ENCODE results near the gene MXD1. TPM values are rescaled to one million over a fixed set of nuclear protein-coding genes. Genes with fewer than 3 reads are reported as not detected.

The MXD1 gene
- total RNA-seq, 4 donors from 2014 or later = 7.7 to 21.2 (median 11.5) TPM

- H3K36me3 ChIP-seq = peaks cover 12 to 37% (median 24%) of the 10 kb centered on the region in 4 donors
- TF ChIP-seq POLR2AphosphoS5 (IDR thresholded peaks at IDR 0.05) (no peak), POLR2A (IDR thresholded peaks at IDR 0.05; ENCODE audit: low read depth) (no peak), CTCF (IDR thresholded peaks at IDR 0.05) (no peak), EP300 (IDR thresholded peaks at IDR 0.05) (no peak)
- WGBS = 36% methylated on average over 3 of the region's 3 CpGs
- no peak for DNase-seq (ENCODE audit: extremely low spot score)
- peaks cover 24 to 49% (median 47%) of the 10 kb centered on the region in 4 donors for H3K4me1 ChIP-seq
- intact Hi-C loops (cut with DNase I) = no loop called here
- H3K4me3 ChIP-seq = peak overlapping the region in 2 of 4 donors; percentile 25 to 28
- H3K9me3 ChIP-seq = no peaks in the 10 kb centered on the region
- no peaks in the 10 kb centered on the region for H3K27me3 ChIP-seq
- H3K27ac ChIP-seq (replicated peaks in 1 of 4) = peak overlapping the region; percentile 72 to 99 (median 96)
Measured at GRCh38 chr2:69918401-69918800, 3.5 kb downstream of the MXD1 start.

- intact Hi-C loops (cut with DNase I) = no loop called here
Measured at GRCh38 chr2:69923116-69923515, 8.2 kb downstream of the MXD1 start.

GRCh38 chr2:69926849-69927515 is 12.1 kb downstream of the MXD1 start:
- peaks cover 7 to 37% (median 13%) of the 10 kb centered on the region in 4 donors for H3K36me3 ChIP-seq
- 66% methylated on average over 3 of the region's 3 CpGs for WGBS

More at GRCh38 chr2:69923116-69923515, 8.2 kb downstream of the MXD1 start:
- no peak for DNase-seq (ENCODE audit: extremely low spot score)
- Histone ChIP-seq H3K4me3 (no peak overlapping the region), H3K4me1 (peaks cover 5 to 15% (median 14%) of the 10 kb centered on the region in 4 donors), H3K27ac (replicated peaks in 1 of 4) (no peak overlapping the region), H3K36me3 (peaks cover 12 to 50% (median 26%) of the 10 kb centered on the region in 4 donors), H3K27me3 (no peaks in the 10 kb centered on the region), H3K9me3 (no peaks in the 10 kb centered on the region)
- TF ChIP-seq POLR2AphosphoS5 (IDR thresholded peaks at IDR 0.05) = no peak
- WGBS = 94% methylated on average over 3 of the region's 3 CpGs

GRCh38 chr2:69931832-69932595 is 17.1 kb downstream of the MXD1 start:
- DNase-seq (ENCODE audit: extremely low spot score) = no peak
- peaks cover 10 to 53% (median 39%) of the 10 kb centered on the region in 4 donors for H3K4me1 ChIP-seq
- TF ChIP-seq CTCF (IDR thresholded peaks at IDR 0.05) (no peak), EP300 (IDR thresholded peaks at IDR 0.05) (no peak), POLR2AphosphoS5 (IDR thresholded peaks at IDR 0.05) (no peak), POLR2A (IDR thresholded peaks at IDR 0.05; ENCODE audit: low read depth) (no peak)
- no peaks in the 10 kb centered on the region for H3K27me3 ChIP-seq
- H3K9me3 ChIP-seq = no peaks in the 10 kb centered on the region
- no peak overlapping the region for H3K4me3 ChIP-seq
- H3K27ac ChIP-seq (replicated peaks in 1 of 4) = peak overlapping the region in 1 of 4 donors; percentile 17
- intact Hi-C loops (cut with DNase I) = no loop called here
- H3K36me3 ChIP-seq = peaks cover 15 to 33% (median 18%) of the 10 kb centered on the region in 4 donors
- 88% methylated on average over 7 of the region's 7 CpGs for WGBS

More at GRCh38 chr2:69926849-69927515, 12.1 kb downstream of the MXD1 start:
- Histone ChIP-seq H3K27me3 (no peaks in the 10 kb centered on the region), H3K4me1 (peaks cover 0 to 27% (median 19%) of the 10 kb centered on the region in 4 donors), H3K9me3 (no peaks in the 10 kb centered on the region), H3K27ac (replicated peaks in 1 of 4) (no peak overlapping the region), H3K4me3 (no peak overlapping the region)
- intact Hi-C loops (cut with DNase I) = no loop called here
- DNase-seq (ENCODE audit: extremely low spot score) = no peak
- no peak for TF ChIP-seq EP300 (IDR thresholded peaks at IDR 0.05)
- no peak for TF ChIP-seq CTCF (IDR thresholded peaks at IDR 0.05)
- no peak for TF ChIP-seq POLR2AphosphoS5 (IDR thresholded peaks at IDR 0.05)
- TF ChIP-seq POLR2A (IDR thresholded peaks at IDR 0.05; ENCODE audit: low read depth) = no peak

GRCh38 chr2:69932596-69932922 is 17.6 kb downstream of the MXD1 start:
- intact Hi-C loops (cut with DNase I) = no loop called here
- Histone ChIP-seq H3K4me1 (peaks cover 10 to 53% (median 39%) of the 10 kb centered on the region in 4 donors), H3K9me3 (no peaks in the 10 kb centered on the region), H3K27ac (replicated peaks in 1 of 4) (no peak overlapping the region), H3K4me3 (no peak overlapping the region), H3K36me3 (peaks cover 21 to 34% (median 24%) of the 10 kb centered on the region in 4 donors), H3K27me3 (no peaks in the 10 kb centered on the region)
- TF ChIP-seq CTCF (IDR thresholded peaks at IDR 0.05) (no peak), POLR2AphosphoS5 (IDR thresholded peaks at IDR 0.05) (no peak), EP300 (IDR thresholded peaks at IDR 0.05) (no peak), POLR2A (IDR thresholded peaks at IDR 0.05; ENCODE audit: low read depth) (no peak)
- WGBS = 61% methylated on average over 1 of the region's 1 CpG
- no peak for DNase-seq (ENCODE audit: extremely low spot score)

Data from esophagus muscularis mucosa (tissue), 4 donors.